ENCODE data around the gene CYLC2.

Gene CYLC2, protein sequence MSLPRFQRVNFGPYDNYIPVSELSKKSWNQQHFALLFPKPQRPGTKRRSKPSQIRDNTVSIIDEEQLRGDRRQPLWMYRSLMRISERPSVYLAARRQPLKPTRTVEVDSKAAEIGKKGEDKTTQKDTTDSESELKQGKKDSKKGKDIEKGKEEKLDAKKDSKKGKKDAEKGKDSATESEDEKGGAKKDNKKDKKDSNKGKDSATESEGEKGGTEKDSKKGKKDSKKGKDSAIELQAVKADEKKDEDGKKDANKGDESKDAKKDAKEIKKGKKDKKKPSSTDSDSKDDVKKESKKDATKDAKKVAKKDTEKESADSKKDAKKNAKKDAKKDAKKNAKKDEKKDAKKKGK

DNA sequence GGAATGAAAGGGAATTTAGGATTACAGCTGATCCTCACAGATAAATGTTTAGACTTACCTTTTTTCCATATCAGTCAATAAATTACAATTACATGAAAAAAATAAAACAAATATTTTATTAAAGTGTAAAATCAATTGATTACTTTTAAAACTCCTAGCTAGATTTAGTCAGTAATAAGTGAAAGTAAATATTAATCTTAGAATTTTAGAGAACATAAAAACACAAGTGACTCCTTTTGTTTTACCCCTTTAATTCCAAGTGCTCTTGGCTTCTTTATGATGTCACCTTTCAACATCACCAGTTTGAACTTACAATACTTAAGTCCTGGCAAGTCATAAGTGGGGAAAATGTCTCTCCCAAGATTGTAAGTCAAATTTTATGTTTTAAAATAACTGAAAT, at the start of gene CYLC2:
Gene CYLC2, plus strand, starts transcription at position 301 of the 400 bp plus-strand sequence. Its CDS starts 48 bp downstream, at position 349.
- Histone ChIP-seq H3K27me3 (ENCODE audit: control insufficient read depth in 5 of 5, insufficient read depth in 4 of 5, low read length in 5 of 5) (no peaks in the 10 kb centered on the region), H3K9ac (ENCODE audit: low read length in 5 of 5) (no peak within 1 kb of the TSS), H3K27ac (ENCODE audit: low read depth, low read length) (no peak within 1 kb of the TSS), H3K4me3 (ENCODE audit: low read depth in 1 of 5, low read length in 5 of 5) (no peak within 1 kb of the TSS), H3K36me3 (ENCODE audit: control insufficient read depth in 5 of 5, insufficient read depth in 5 of 5, low read length in 5 of 5) (no peaks in the 10 kb centered on the region), H3K4me1 (ENCODE audit: control insufficient read depth in 5 of 5, insufficient read depth in 5 of 5, low read length in 5 of 5) (no peaks in the 10 kb centered on the region), H3K9me3 (ENCODE audit: control insufficient read depth in 5 of 5, low read length in 5 of 5) (no peaks in the 10 kb centered on the region)

DNA sequence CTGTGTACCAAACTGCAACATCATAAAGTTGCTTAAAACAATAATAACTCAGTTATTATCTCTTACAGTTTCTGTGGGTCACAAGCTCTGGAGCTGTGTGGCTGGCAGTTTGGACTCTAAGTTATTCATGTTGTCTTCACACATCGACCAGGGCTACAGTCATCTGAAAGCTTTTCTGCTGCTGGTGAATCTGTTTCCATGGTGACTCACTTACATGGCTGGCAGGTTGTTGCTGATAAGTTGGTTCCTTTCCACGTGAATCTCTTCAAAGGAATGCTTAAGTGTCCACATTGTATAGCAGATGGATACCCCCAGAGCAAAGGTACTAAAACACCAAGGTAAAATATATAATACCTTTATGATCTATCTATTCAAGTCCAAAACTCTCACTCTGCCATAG, 44.8 kb upstream of the CYLC2 start:
- H3K9me3 ChIP-seq (ENCODE audit: control insufficient read depth in 5 of 5, low read length in 5 of 5), result no peaks in the 10 kb centered on the region
- H3K36me3 ChIP-seq (ENCODE audit: control insufficient read depth in 5 of 5, insufficient read depth in 5 of 5, low read length in 5 of 5), result no peaks in the 10 kb centered on the region
- no peaks in the 10 kb centered on the region for H3K27me3 ChIP-seq (ENCODE audit: control insufficient read depth in 5 of 5, insufficient read depth in 4 of 5, low read length in 5 of 5)
- no peak overlapping the region for H3K27ac ChIP-seq (ENCODE audit: low read depth, low read length)
- H3K4me3 ChIP-seq (ENCODE audit: low read depth in 1 of 5, low read length in 5 of 5), result no peak overlapping the region
- H3K4me1 ChIP-seq (ENCODE audit: control insufficient read depth in 5 of 5, insufficient read depth in 5 of 5, low read length in 5 of 5), result no peaks in the 10 kb centered on the region
- no peak overlapping the region for H3K9ac ChIP-seq (ENCODE audit: low read length in 5 of 5)

DNA sequence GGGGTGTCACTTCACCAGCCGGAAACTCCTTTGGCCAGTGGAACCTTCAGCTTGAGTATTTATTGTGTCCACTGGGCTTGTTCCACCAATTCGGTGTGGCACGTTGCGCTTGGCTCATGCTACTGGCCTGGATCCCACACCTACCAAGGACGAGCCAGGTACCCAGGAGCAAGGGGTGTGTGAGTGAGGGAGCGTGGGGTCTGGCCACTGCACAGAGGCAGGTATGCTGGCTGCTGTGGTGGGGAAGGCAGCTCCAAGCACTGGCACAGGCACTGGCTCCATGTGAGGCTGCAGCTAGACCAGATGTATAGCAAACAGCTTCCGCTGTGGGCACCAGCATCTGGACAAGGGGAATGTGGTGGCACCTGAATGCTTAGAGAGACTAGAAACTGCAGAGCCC, 28.1 kb upstream of the CYLC2 start:
- no peak overlapping the region for H3K4me3 ChIP-seq (ENCODE audit: low read depth in 1 of 5, low read length in 5 of 5)

DNA sequence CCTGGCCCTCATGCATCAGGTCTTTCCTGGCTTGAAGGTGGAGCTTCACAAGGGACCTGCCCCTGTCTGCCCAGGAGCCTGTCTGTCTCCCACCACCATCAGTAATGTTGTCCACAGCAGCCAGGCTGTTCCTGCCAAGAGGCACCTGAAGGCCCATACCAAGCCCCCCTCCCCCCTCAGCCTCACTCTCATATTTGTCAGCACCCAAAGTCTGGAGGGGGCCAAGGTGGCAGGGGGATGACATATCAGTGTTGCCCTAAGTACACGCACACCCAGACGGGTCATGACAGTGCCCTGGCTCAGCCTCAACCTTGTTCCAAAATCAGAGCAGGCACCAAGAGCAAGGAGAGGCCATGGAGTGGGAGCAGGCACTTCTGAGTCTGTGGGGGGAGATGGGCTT, 27.2 kb upstream of the CYLC2 start:
- Histone ChIP-seq H3K4me1 (ENCODE audit: control insufficient read depth in 5 of 5, insufficient read depth in 5 of 5, low read length in 5 of 5) (no peaks in the 10 kb centered on the region), H3K9me3 (ENCODE audit: control insufficient read depth in 5 of 5, low read length in 5 of 5) (peaks cover 0 to 22% (median 13%) of the 10 kb centered on the region in 5 donors), H3K4me3 (ENCODE audit: low read depth in 1 of 5, low read length in 5 of 5) (no peak overlapping the region), H3K36me3 (ENCODE audit: control insufficient read depth in 5 of 5, insufficient read depth in 5 of 5, low read length in 5 of 5) (no peaks in the 10 kb centered on the region), H3K9ac (ENCODE audit: low read length in 5 of 5) (no peak overlapping the region), H3K27me3 (ENCODE audit: control insufficient read depth in 5 of 5, insufficient read depth in 4 of 5, low read length in 5 of 5) (no peaks in the 10 kb centered on the region), H3K27ac (ENCODE audit: low read depth, low read length) (no peak overlapping the region)

More for the DNA sequence above, 28.1 kb upstream of the CYLC2 start:
- H3K27me3 ChIP-seq (ENCODE audit: control insufficient read depth in 5 of 5, insufficient read depth in 4 of 5, low read length in 5 of 5), result no peaks in the 10 kb centered on the region
- H3K9me3 ChIP-seq (ENCODE audit: control insufficient read depth in 5 of 5, low read length in 5 of 5), result peaks cover 0 to 22% (median 13%) of the 10 kb centered on the region in 5 donors
- H3K4me1 ChIP-seq (ENCODE audit: control insufficient read depth in 5 of 5, insufficient read depth in 5 of 5, low read length in 5 of 5), result no peaks in the 10 kb centered on the region
- no peaks in the 10 kb centered on the region for H3K36me3 ChIP-seq (ENCODE audit: control insufficient read depth in 5 of 5, insufficient read depth in 5 of 5, low read length in 5 of 5)
- no peak overlapping the region for H3K27ac ChIP-seq (ENCODE audit: low read depth, low read length)
- no peak overlapping the region for H3K9ac ChIP-seq (ENCODE audit: low read length in 5 of 5)

DNA sequence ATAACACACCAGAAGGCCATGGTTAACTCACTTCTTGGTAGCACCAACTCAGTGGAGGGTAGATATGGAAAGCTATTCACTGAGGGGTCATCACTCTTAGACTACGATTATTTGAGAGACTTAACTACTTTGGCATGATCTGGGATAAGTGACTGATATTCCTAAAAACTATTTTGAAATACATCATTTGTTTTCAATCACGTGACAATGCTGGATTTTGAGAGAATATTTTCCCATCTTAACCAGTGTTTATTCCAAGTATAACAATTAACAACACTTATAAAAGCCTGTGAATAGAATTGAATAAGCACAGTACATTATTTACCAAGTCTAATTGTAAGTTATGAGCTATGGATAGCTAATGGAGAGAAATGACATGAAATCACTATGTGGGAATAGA, 22.4 kb upstream of the CYLC2 start:
- Histone ChIP-seq H3K4me1 (ENCODE audit: control insufficient read depth in 5 of 5, insufficient read depth in 5 of 5, low read length in 5 of 5) (no peaks in the 10 kb centered on the region), H3K9me3 (ENCODE audit: control insufficient read depth in 5 of 5, low read length in 5 of 5) (peaks cover 0 to 23% (median 9%) of the 10 kb centered on the region in 5 donors), H3K9ac (ENCODE audit: low read length in 5 of 5) (no peak overlapping the region), H3K27me3 (ENCODE audit: control insufficient read depth in 5 of 5, insufficient read depth in 4 of 5, low read length in 5 of 5) (no peaks in the 10 kb centered on the region), H3K4me3 (ENCODE audit: low read depth in 1 of 5, low read length in 5 of 5) (no peak overlapping the region), H3K36me3 (ENCODE audit: control insufficient read depth in 5 of 5, insufficient read depth in 5 of 5, low read length in 5 of 5) (no peaks in the 10 kb centered on the region), H3K27ac (ENCODE audit: low read depth, low read length) (no peak overlapping the region)

DNA sequence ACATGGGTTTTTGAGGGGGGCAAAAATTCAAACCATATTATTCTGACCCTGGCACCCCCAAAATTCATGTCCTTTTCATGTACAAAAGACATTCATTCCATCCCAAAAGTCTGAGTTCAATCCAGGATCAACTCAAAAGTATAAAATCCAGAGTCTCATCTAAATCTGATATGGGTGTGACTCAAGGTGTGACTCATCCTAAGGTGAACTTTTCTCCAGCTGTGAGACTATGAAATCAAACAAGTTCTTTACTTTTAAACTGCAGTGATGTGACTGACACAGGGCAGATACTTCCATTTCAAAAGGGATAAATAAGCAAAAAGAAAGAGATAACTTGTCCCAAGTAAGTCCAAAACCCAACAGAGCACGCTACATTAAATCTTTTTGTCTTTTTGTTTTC, 20.6 kb upstream of the CYLC2 start:
- H3K9ac ChIP-seq (ENCODE audit: low read length in 5 of 5), result no peak overlapping the region
- no peaks in the 10 kb centered on the region for H3K36me3 ChIP-seq (ENCODE audit: control insufficient read depth in 5 of 5, insufficient read depth in 5 of 5, low read length in 5 of 5)
- peaks cover 0 to 14% (median 9%) of the 10 kb centered on the region in 5 donors for H3K9me3 ChIP-seq (ENCODE audit: control insufficient read depth in 5 of 5, low read length in 5 of 5)
- no peaks in the 10 kb centered on the region for H3K27me3 ChIP-seq (ENCODE audit: control insufficient read depth in 5 of 5, insufficient read depth in 4 of 5, low read length in 5 of 5)
- no peak overlapping the region for H3K4me3 ChIP-seq (ENCODE audit: low read depth in 1 of 5, low read length in 5 of 5)
- no peak overlapping the region for H3K27ac ChIP-seq (ENCODE audit: low read depth, low read length)
- H3K4me1 ChIP-seq (ENCODE audit: control insufficient read depth in 5 of 5, insufficient read depth in 5 of 5, low read length in 5 of 5), result no peaks in the 10 kb centered on the region

DNA sequence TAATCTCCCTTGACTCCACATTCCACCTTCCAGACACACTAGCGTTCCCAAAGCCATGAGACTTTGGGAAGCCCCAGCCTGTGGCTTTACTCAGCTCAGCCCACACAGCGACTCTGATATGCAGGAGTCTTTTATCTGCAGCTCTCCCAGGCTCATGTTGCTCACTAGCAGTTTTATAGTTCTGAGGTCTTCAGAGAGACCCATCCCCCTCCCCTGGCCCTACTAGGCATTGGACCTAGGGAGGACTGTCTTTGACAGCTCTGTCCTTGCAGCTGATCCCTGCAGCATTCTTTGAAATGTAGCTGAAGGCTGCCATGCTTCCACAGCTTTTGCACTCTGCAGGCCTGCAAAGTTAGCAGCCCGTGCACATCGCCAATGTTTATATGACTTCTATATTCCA, 19.9 kb upstream of the CYLC2 start:
- Histone ChIP-seq H3K36me3 (ENCODE audit: control insufficient read depth in 5 of 5, insufficient read depth in 5 of 5, low read length in 5 of 5) (no peaks in the 10 kb centered on the region), H3K27ac (ENCODE audit: low read depth, low read length) (no peak overlapping the region), H3K4me3 (ENCODE audit: low read depth in 1 of 5, low read length in 5 of 5) (no peak overlapping the region), H3K9me3 (ENCODE audit: control insufficient read depth in 5 of 5, low read length in 5 of 5) (peaks cover 0 to 11% (median 9%) of the 10 kb centered on the region in 5 donors), H3K27me3 (ENCODE audit: control insufficient read depth in 5 of 5, insufficient read depth in 4 of 5, low read length in 5 of 5) (no peaks in the 10 kb centered on the region), H3K9ac (ENCODE audit: low read length in 5 of 5) (no peak overlapping the region), H3K4me1 (ENCODE audit: control insufficient read depth in 5 of 5, insufficient read depth in 5 of 5, low read length in 5 of 5) (no peaks in the 10 kb centered on the region)

DNA sequence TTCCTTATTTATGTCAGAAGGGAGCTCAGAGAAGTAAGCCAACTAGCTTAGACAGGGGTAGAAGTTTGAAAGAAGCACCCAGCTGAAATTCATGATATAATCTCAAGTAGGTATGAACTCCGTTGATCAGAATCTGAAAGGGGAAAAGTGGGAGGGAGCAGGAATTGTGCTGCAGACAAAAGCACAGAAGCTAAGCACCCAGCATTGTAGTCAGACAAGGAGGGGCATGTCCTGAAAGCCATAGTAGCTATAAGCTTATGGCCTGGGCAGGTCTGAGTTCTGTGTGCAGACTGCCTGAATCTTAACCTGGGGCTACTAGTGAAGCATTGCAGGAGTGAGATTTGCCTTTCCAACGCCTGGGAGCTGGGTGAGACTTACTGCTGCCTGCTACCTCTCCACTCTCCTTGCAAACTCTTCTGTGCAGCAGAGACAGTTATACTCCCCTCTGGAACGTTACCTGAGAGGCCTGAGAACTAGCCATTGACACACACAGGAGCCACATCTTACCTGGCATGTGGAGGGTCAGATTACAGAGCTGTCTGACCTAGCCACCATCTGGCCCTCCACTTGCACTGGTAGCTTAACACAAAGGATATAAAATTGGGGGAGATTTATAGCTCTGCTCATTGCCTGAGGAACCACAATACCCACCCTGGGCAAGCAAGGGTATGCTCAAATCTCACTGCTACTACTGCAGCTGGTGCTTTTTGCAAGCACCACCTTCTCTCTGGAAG, 9.8 kb upstream of the CYLC2 start:
- no peaks in the 10 kb centered on the region for H3K4me1 ChIP-seq (ENCODE audit: control insufficient read depth in 5 of 5, insufficient read depth in 5 of 5, low read length in 5 of 5)
- no peak overlapping the region for H3K4me3 ChIP-seq (ENCODE audit: low read depth in 1 of 5, low read length in 5 of 5)

DNA sequence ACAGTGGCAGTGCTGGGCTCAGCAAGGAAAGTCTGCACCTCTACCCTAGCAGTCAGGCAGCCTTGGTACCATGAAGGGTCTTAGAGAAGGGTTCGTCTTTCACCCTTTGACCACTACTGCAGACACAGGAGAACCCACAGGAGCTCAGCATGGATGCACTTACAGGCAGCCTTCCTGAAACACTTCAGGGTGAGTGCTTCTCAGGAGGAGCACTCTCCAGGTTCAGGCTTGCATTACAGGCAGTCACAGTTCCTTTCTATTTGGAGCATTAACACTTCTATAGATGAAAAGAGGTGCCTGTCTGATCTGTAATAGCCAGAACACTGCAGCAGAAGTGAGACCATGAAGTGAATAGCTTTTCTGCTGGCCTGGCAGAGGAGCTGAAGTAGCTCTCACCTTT, 8.7 kb upstream of the CYLC2 start:
- no peak overlapping the region for H3K27ac ChIP-seq (ENCODE audit: low read depth, low read length)
- H3K36me3 ChIP-seq (ENCODE audit: control insufficient read depth in 5 of 5, insufficient read depth in 5 of 5, low read length in 5 of 5), result no peaks in the 10 kb centered on the region
- H3K9me3 ChIP-seq (ENCODE audit: control insufficient read depth in 5 of 5, low read length in 5 of 5), result peaks cover 0 to 4% (median 0%) of the 10 kb centered on the region in 5 donors
- H3K4me3 ChIP-seq (ENCODE audit: low read depth in 1 of 5, low read length in 5 of 5), result no peak overlapping the region
- H3K27me3 ChIP-seq (ENCODE audit: control insufficient read depth in 5 of 5, insufficient read depth in 4 of 5, low read length in 5 of 5), result no peaks in the 10 kb centered on the region
- H3K4me1 ChIP-seq (ENCODE audit: control insufficient read depth in 5 of 5, insufficient read depth in 5 of 5, low read length in 5 of 5), result no peaks in the 10 kb centered on the region
- H3K9ac ChIP-seq (ENCODE audit: low read length in 5 of 5), result no peak overlapping the region

More for the DNA sequence above, 9.8 kb upstream of the CYLC2 start:
- Histone ChIP-seq H3K36me3 (ENCODE audit: control insufficient read depth in 5 of 5, insufficient read depth in 5 of 5, low read length in 5 of 5) (no peaks in the 10 kb centered on the region), H3K27me3 (ENCODE audit: control insufficient read depth in 5 of 5, insufficient read depth in 4 of 5, low read length in 5 of 5) (no peaks in the 10 kb centered on the region), H3K9ac (ENCODE audit: low read length in 5 of 5) (no peak overlapping the region), H3K9me3 (ENCODE audit: control insufficient read depth in 5 of 5, low read length in 5 of 5) (peaks cover 0 to 4% (median 0%) of the 10 kb centered on the region in 5 donors), H3K27ac (ENCODE audit: low read depth, low read length) (no peak overlapping the region)

DNA sequence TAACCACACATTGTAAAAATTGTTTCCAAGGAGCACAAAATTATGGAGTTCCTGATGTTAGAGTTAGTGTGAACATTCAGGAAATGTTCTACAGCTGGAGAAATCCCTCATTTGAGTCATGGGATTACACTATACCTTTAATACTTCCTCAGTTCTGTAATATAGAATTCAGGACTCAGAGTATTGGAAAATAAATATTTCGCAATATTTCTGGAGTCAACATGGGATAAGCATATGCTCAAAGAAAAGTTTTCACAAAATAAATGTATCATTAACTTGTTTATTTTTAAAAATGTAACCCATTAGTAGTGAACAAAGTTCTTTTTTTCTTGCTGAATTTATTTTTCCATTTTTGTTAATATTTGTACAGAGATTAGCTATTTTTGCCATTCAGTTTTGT, 8.6 kb downstream of the CYLC2 start:
- Histone ChIP-seq H3K27me3 (ENCODE audit: control insufficient read depth in 5 of 5, insufficient read depth in 4 of 5, low read length in 5 of 5) (no peaks in the 10 kb centered on the region), H3K36me3 (ENCODE audit: control insufficient read depth in 5 of 5, insufficient read depth in 5 of 5, low read length in 5 of 5) (no peaks in the 10 kb centered on the region), H3K4me3 (ENCODE audit: low read depth in 1 of 5, low read length in 5 of 5) (no peak overlapping the region), H3K27ac (ENCODE audit: low read depth, low read length) (no peak overlapping the region), H3K9ac (ENCODE audit: low read length in 5 of 5) (no peak overlapping the region), H3K9me3 (ENCODE audit: control insufficient read depth in 5 of 5, low read length in 5 of 5) (no peaks in the 10 kb centered on the region), H3K4me1 (ENCODE audit: control insufficient read depth in 5 of 5, insufficient read depth in 5 of 5, low read length in 5 of 5) (no peaks in the 10 kb centered on the region)

Data from subcutaneous abdominal adipose tissue (tissue), 5 donors.